Activated T-cell treated with anti-CD3 and anti-CD28 coated beads, Interleukin-2, amount 50 U/mL, for 48 hours (primary cell): ENCODE data around the gene SLC43A1.

ENCODE experiments used
- DNase-seq, 2 experiments: peaks; one replicate each; pipeline ENCODE4 v3.0.0-alpha.2; 2020

SLC43A1 gene

GRCh38 chr11:57527056-57527631 lies 11.6 kb upstream of the SLC43A1 start:
- DNase-seq, result peak; percentile 81 to 83

DNA sequence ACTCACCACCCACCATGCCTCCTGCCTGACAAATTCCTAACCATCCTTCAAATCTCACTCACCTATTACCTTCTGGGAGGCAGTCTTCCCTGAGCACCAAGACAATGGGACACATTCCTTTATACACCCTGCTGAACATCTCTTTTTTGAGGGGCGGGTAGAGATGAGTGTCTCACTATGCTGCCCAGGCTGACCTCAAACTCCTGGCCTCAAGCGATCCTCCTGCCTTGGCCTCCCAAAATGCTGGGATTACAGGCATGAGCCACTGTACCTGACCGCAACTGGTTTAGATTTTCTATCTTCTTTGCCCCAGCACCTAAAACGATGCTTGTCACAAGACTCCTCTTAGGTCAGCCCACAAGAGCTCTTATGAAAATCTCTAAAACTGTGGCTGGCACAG lies 7.9 kb upstream of the SLC43A1 start:
- no peak for DNase-seq

DNA sequence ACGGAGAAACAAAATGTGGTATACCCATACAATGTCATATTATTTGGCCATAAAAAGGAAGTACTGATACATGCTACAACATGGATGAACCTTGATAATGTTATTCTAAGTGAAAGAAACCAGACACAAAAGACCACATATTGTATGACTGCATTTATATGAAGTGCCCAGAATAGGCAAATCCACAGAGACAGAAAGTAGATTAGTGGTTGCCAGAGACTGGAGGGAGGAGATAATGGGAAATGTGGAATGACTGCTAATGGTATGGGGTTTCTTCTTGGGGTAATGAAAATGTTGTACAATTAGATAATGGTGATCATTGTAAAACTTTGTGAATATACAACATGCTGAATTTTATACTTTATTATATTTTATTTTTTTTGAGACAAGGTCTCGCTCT lies 5.6 kb upstream of the SLC43A1 start:
- no peak for DNase-seq

DNA sequence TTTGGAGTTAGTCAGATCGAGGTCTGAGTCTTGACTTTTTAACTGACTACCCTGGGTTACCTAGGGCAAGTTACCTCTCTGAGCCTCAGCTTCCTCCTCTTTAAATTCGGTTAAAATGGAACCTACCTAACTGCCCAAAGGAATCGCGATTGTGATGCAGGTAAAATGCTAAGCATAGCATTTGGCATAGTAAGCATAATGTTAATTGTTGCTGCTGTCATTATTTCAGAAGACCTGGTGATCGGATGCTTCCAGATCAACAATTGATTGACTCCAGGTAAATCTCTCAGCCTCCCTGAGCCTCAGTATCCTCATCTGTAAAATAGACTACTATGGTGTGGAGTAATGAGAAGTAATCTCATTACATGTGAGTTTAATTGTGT lies 550 bp upstream of the SLC43A1 start:
- DNase-seq, result no peak

GRCh38 chr11:57514538-57515331 lies 767 bp downstream of the SLC43A1 start:
- peak; percentile 76 to 78 for DNase-seq

DNA sequence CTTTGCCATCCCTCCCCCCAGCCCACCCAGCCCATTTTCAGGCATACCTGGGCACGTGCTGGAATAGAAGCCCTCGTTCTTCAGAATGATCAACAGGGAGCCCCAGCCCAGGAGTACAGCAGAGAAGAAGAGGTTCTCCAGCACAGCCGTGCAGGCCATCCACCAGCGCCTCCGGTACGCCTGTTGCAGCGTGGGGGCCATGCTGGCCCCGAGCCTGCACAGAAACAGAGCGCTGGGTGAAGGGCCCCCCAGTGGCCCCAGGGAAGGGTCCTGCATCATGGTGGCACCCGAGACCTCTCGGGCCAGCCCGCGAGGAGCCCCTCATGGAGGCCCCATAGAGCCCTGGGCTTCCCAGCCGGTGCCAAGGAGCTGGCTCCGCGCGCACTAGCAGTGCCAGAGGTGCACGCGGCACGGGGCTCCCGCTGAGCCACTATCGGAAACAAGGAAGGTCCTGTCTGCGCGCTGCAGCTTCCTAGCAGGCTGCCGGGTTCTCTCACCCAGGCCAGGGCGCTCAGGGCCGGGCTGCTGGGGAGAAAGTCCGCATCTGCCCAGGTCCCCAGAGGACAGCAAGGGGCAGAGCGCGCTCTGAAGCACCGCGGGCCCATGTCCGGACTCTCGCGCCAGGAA lies 1.5 kb downstream of the SLC43A1 start:
- peak; percentile 64 to 67 for DNase-seq

DNA sequence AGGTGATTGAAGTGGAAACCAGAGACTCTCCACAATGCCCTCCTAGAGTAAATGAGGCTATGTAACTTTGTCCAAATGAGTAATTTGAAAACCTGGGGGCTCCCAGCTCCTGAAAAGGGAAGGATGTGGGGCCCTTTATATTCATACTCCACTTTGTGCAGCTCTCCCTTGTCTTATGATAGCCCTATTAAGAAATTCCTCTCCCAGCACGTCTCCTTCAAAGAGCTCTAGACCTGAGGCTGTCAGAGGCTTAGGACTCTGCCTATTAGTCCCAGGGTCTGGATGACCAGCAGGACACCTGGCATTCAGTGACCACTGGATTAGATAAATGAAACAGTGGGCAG lies 2.1 kb downstream of the SLC43A1 start:
- no peak for DNase-seq

GRCh38 chr11:57512646-57513451 lies 2.7 kb downstream of the SLC43A1 start:
- DNase-seq, result no peak

- no peak for DNase-seq
These were observed 3.6 kb downstream of the SLC43A1 start for GRCh38 chr11:57511741-57512430.

- no peak for DNase-seq
These were observed 6.9 kb downstream of the SLC43A1 start for GRCh38 chr11:57508341-57509170.

GRCh38 chr11:57506522-57506921 lies 9.0 kb downstream of the SLC43A1 start:
- no peak for DNase-seq

GRCh38 chr11:57504511-57504910 lies 11.0 kb downstream of the SLC43A1 start:
- DNase-seq, result no peak

- no peak for DNase-seq
These were observed 12.6 kb downstream of the SLC43A1 start for GRCh38 chr11:57502870-57503269.

- no peak for DNase-seq
These were observed 13.1 kb downstream of the SLC43A1 start for GRCh38 chr11:57502376-57502775.

GRCh38 chr11:57501953-57502352 lies 13.5 kb downstream of the SLC43A1 start:
- no peak for DNase-seq

GRCh38 chr11:57500926-57501325 lies 14.6 kb downstream of the SLC43A1 start:
- DNase-seq, result no peak

DNA sequence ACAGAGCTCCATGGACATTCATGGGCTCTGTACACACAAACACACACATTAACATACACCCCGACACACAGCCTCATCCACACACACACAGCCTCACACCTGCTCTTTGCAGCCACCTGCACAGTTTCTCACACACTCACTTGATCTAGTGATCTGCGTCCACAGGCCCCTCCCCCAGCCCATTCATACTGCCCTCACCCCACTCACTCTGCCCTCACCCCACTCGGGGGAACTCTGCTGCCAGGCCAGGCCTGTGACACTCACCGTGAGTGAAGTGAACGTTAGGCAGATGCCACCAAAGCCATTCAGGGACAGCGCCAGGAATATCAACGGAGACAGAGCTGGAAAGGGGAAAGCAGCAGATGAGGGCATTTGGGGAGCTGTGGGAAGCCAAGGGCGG lies 15.0 kb downstream of the SLC43A1 start:
- DNase-seq, result no peak

DNA sequence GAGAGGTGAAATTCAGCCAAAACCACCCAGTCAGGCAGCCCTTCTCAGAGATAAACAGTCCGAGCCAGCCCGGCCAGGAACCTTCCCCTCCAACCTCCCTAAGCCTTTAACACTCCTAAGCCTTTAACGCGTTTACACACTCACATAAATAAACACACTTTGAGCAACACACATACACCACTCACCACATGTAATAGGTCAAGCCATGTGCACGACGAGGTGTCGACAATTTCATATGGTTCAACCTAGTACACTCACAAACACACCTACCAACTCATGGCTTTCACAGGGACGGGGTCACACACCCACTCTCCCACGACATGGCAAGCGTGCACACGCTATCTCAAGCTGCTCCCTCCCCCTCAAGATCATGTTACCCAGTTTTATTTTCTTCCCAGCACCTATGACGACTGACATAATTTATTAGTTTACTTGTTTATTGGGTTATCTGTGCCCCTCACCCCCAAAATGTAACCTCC lies 15.5 kb downstream of the SLC43A1 start:
- DNase-seq, result no peak

DNA sequence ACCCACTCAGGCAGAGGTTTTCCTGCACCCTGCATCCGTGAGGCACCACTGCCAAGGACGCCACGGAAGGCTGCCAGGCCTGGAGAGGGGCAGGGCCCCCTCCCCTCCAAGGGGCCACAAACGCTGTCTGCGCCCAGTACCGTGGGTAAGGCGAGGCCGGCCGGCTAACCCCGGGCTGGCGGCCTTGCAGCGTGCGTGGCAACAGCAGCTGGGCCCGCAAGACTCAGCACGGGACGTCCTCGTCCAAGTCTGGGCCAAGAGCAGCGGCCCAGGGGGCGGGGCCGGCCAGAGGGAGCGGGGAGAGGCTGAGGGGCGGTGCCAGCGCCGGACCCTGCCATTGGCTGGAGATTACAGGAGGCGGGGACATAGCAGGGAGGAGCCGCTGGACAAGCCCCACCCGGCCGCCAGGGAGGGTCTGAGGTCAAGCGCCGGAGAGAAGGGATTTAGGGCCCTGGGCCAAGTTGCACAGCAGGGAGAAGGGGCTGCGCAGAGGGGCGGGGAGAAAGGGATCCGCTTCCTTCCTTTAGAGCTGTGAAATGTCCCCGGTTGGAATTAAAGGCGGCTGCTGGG lies 16.0 kb downstream of the SLC43A1 start:
- DNase-seq, result peak; percentile 70 to 77

- no peak for DNase-seq
These were observed 17.0 kb downstream of the SLC43A1 start for GRCh38 chr11:57498540-57498939.
